ENCODE measurements around the gene THUMPD3.

Gene THUMPD3

DNA sequence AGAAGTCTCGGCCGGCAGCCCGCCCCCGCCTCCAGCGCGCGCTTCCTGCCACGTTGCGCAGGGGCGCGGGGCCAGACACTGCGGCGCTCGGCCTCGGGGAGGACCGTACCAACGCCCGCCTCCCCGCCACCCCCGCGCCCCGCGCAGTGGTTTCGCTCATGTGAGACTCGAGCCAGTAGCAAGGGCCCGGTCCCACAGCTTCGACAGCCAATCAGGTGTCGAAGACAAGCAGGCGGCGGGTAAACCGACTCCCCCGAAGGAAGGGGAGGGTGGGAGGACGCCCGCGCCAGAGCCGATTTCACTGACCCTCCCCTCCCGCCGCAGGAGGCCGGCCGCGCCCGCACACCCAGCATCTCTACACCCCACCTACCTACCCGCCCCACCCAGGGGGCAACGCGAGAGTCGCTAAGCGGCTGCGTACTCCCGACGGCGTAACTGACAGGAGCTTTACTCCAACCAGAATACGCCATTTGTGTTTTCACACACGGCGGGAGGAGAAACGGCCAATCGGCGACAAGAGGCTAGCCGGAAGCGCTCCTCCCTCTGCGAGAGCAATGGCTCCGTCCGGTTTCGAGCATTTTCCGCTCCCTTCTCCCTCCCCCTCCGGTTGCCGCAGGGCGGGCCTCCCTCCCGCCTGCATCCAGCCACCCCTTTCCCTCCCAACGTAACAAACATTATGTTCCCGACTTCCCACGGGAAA is 33.9 kb downstream of the THUMPD3 start:
- DNase-seq (ENCODE audit: insufficient read length, low spot score), result peak; percentile 69
- FAIRE-seq, result no peak

DNA sequence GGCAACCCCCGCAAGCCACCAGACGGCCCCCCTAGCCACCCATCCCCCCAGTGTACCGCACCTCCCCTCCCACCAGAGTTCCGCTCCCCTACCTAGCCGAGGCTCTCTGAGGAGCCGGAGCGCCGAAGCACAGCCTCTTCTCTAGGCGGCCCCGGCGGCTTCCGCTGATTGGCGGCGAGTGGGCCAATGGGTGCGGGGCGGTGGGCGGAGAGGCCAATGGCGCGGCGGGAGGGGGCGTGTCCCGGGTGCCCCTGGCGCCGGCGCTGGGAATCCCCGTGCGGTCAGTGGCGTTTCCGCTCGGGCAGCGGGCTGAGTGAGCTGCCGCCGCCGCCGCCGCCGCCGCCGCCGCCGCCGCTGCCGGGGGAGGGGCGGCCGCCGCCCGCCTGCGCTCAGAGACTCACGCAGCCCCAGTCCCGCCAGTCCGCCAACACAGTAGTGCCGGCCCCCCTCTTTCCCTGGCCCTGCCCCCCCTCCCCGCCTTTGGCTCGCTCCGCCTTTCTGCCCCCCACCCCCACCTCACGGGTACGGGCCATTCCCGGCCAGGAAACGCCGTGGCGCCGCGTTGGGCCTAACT is 34.6 kb downstream of the THUMPD3 start, which contains the start of gene SETD5:
Gene SETD5 (plus strand): TSS at position 284 of the 574 bp plus-strand sequence. CDS start 31,324 bp downstream, outside the sequence.
- DNase-seq (ENCODE audit: insufficient read length, low spot score) (peak; percentile 86), FAIRE-seq (peak; percentile 73)

DNA sequence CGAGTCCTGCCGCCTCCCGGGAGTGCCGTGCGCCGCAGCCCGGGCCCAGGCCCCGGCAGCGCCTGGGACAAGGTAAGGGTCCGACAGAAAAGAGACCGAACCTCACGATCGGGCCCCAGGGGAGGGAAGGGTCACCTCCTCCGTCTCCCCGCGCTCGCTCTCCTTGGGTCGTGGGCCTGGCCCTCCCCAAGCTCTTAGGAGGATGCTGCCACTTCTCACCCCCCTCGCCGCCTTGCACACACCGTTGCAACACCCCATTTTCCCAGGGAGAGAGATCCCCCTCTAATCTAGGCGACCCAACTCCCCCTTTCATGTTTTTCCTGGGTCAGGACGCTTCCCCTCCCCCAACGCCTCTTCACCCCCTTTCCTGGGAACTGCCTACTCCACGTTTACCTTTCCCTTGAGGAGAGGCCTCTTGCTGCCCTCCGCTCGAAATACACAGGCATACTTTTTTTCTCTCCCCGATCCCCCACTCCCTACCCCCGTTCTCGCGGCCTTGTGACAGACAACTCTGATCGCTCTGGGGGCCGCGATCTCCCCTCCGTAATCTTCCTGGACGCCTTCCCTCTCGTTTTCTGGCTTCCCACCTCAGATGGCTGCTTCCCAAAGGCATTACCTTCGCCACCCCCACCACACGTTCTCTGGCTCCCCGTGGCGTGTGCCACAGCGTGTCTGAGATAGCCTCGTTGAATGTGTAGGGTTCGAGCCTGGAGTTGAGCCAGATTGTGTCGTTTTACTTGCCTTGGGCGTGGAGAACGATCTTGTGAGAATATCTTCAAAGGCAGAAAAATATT is 35.2 kb downstream of the THUMPD3 start:
- DNase-seq (ENCODE audit: insufficient read length, low spot score), result no peak
- peak; percentile 75 for FAIRE-seq

DNA sequence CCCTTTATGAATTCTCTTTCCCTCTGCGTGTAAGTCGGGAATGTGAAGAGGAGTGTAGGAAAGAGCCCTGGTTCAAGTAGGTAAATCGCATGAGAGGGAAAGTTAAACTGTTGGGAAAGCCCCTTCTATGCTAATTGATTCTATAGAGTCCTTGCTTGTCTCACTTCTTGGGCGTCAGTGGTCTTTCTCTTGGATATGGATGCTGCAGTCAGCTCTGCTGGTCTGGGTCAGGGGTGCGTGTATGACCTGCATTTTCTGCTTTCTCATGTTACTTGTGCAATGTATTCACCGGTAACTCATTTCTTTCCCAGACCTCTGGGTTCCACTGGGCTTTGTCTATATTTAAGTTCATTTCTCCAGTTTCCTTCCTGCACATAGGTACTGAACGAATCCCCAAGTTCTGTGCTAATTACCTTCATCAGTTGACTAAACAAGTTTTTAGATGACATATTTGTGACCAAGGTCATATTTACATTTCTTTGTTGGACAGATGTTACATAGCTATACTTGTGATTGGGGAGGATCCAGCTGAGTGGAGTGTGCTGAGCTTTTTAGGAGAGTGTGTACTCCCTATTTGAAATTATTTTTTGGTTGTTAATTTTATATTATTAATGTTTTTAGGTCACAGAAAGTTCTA is 36.0 kb downstream of the THUMPD3 start:
- DNase-seq (ENCODE audit: insufficient read length, low spot score) (no peak), FAIRE-seq (no peak)

DNA sequence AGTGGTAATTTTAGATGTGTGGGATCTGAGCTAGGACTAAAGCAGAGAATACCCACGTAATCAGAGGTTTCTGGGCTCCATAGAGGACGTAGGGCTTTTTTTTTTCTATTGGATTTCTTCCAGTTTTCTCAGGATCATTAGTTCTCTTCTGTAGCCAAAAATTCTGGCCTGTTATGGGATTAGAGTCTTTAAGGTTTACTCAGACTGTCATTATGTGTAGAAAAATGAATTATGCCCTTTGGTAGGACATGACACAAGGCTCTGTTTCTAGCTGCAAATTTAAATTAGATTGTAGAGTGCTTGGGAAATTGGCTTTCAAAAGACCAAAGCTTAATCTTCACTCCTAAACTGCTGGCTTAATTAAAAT is 36.5 kb downstream of the THUMPD3 start:
- peak; percentile 4 for FAIRE-seq
- no peak for DNase-seq (ENCODE audit: insufficient read length, low spot score)

DNA sequence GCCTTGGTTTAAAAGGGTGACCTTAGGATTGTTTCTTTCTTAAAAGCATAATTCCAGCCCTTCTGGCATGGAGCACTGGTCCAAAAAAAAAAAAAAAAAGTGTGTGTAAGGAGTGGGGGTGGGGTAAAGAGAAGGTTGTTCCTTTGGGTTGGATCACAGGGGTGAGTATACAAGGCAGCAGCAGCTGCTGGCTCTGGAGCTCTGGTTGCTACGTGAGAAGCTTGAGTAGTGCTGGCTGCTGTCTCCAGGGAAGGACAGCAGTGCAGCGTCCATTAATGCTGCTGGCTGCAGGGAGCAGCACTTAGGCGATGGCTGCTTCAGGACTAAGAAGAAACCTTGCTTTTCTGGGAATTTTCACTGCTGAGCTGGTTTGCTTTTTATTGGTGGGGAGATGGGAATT is 36.9 kb downstream of the THUMPD3 start:
- FAIRE-seq (peak; percentile 18), DNase-seq (ENCODE audit: insufficient read length, low spot score) (no peak)

DNA sequence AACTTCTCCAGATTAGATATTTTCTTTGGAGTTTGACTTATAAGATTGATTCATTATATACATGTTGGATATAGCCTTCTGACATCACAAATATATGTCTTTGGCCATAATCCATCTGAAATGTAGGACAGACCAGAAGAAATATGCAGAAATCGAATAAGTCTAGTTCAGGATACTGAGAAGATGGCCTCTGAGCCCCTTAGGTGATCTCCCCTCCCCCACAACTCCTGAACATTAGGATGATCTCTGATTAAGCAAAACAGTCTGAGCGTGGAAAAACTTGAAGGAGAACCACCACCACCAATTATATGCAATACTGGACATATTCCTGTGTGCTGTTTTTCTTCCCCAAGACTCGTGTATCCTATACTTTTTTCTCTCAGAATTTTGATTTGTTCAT is 37.8 kb downstream of the THUMPD3 start:
- DNase-seq (ENCODE audit: insufficient read length, low spot score), result no peak
- FAIRE-seq, result no peak

DNA sequence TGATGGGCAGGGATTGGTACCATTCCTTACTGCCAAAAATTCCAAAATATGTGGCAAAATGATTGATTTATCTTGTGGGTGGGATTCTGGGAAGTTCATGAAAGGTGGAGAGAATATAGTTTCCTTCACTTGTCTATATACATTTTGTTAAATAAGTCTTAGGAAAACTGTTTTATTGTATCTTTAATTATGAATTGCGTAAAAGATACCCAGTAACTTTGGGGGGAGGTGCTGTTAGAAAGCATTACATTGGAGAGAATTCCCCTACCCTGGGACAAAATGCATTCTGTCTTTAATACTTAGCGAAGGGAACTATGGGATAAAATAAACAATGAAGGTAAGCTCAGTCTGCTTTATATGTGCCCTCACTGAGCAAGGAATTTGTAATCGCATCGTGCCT is 39.1 kb downstream of the THUMPD3 start:
- FAIRE-seq (no peak), DNase-seq (ENCODE audit: insufficient read length, low spot score) (no peak)

DNA sequence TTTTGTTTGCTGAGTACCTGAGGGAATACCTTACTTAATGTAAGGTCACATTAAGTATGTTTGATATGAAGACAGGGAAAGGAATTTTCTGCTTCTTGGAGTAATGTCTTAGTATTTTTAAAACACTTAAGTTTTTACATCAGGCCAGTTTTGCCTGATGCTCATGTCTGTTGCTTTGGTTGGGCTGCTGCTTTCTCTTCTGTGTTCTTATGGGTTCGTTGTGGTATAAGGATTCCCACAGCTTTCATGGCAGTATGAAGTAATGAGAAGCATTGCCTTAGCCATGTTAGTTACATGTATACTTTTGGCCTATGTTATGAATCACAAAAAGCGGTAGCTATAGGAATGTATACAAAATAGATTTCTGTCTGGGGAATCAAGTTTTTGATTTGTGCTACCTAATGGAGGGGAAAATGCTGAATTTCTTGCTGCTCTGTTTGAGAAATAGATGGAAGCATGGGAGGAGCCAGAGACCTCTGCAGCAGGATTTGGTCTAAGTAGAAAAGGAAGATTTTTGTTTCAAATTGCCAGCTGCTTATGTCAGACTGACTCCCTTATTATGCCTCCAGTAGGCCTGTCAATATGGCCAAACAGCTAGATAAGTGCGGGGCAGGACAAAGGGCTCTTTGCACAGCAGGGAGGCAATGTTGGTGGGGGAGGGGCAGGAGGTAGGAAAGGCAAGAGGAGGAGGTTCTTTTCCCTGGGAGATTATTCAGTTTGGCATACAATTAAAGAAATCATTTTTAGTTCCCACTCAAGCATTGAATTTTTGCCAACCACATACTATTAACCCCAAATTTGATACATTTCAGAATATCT is 39.8 kb downstream of the THUMPD3 start:
- no peak for FAIRE-seq
- DNase-seq (ENCODE audit: insufficient read length, low spot score), result no peak

DNA sequence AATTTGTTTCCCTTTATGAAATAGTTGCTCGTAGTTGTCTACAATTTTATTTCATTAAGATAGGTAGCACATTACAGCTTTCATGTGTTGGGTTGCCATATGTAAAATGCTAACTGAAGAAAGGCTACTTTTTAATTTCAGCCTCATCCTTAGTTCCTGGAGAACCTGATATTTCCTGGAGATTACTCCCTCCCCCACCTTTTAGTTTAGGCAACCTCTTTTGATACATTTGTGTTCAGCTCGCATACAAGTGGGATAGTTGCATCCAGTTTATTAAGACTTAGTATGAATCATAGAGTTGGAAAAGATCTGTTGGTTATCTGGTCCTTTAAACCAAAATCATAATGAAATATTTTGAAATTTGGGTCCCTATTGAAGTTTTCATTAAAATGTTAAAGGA is 40.6 kb downstream of the THUMPD3 start:
- DNase-seq (ENCODE audit: insufficient read length, low spot score), result no peak
- no peak for FAIRE-seq

DNA sequence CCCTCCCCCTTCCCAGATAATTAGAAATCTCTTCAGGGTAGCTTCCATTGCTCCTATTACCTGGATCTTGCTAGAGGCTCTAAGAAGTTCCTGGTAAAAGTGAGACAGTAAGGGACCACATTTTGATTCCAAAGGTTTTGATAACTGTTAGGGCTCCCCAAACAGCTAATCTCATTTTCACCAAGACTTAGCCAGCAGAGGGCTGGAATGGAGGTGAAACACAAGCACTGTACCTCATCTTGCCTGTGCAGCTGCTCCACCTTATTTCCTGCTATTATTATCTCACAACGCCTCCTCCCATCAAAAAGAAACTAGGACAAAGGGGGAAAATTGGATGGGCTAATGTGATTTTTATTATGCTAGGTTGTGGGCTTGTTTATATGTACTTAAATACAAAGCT is 41.8 kb downstream of the THUMPD3 start:
- FAIRE-seq, result no peak
- DNase-seq (ENCODE audit: insufficient read length, low spot score), result no peak

DNA sequence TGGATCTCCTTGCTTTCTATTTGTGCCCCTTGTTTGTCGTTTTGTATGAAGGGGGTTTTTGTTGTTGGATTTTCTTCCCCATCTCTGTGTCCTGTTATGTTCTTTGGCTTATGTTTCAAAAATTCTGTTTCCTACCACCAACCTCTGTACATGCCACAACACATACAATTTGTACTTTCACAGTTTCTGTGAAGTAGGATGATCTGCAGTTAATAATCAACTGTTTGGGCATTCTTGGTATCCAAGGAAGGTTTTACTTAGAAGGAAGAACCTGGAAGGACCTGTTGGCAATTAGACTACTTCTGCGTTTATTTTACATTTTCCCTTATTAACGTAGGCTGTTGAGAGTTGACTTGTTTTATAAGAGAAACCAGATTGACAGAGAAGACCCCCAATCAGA is 42.9 kb downstream of the THUMPD3 start:
- FAIRE-seq, result no peak
- no peak for DNase-seq (ENCODE audit: insufficient read length, low spot score)

DNA sequence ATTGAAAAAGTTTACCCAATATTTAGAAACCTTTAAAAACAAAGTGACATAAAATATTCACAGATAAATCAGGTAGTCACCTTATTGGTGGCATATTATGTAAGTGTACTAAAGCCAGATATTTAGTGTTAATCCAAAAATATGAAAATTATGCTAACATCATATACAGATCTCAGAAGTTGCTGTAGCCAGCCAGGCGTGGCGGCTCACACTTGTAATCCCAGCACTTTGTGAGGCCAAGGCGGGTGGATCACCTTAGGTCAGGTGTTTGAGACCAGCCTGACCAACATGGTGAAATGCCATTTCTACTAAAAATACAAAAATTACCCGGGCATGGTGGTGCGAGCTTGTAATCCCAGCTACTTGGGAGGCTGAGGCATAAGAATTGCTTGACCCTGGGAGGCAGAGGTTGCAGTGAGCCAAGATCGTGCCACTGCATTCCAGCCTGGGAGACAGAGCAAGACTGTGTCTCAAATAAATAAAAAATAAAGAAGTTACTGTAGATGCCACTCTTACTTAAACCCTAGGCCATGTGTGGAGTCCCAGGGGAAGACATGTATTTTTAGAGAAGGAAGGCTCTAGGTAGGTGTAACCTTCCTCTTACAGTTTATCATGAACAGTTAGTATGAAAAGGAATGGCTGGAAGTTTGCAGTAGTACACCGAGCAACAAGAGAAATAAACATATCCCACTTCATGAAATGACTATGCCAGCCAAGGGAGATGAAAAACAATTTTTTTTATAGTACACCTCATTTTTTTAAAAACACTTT is 44.2 kb downstream of the THUMPD3 start:
- FAIRE-seq (no peak), DNase-seq (ENCODE audit: insufficient read length, low spot score) (no peak)

DNA sequence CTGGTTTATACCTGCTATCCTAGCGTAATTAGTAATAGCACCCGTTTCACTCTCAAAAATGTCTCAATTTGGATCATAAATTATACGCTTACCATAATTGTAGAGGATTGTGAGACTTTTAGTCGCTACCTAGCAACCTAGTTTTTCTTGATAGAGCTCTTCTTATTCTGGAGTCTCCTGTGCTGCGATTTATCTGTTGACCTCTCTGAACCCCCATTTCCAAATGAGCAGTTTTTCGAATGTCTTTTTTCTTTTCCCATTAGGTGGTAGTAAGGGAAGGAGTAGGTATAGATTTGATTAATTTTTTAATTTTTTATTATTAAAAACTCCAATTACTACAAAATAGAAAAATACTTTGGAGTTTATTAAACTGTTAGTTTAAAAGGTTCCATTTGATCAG is 45.2 kb downstream of the THUMPD3 start:
- no peak for FAIRE-seq
- no peak for DNase-seq (ENCODE audit: insufficient read length, low spot score)

DNA sequence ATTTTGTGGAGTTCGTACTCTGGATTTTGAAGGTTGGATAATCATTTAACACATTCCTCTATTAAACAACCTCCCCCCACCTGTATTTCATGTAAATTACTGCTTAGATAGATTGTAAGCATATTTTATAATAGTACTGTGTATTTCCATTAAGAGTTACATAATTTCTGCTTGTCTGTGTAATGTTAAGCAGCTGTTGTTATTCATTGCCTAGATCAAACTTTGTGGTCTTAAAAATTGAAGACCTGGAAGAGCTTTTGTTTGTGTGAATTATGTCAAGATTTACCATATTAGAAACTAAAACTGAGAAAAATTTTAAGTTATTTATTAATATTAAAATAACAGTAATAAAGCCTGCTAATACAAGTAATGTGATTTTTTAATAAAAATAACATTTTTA is 45.7 kb downstream of the THUMPD3 start:
- no peak for DNase-seq (ENCODE audit: insufficient read length, low spot score)
- no peak for FAIRE-seq

DNA sequence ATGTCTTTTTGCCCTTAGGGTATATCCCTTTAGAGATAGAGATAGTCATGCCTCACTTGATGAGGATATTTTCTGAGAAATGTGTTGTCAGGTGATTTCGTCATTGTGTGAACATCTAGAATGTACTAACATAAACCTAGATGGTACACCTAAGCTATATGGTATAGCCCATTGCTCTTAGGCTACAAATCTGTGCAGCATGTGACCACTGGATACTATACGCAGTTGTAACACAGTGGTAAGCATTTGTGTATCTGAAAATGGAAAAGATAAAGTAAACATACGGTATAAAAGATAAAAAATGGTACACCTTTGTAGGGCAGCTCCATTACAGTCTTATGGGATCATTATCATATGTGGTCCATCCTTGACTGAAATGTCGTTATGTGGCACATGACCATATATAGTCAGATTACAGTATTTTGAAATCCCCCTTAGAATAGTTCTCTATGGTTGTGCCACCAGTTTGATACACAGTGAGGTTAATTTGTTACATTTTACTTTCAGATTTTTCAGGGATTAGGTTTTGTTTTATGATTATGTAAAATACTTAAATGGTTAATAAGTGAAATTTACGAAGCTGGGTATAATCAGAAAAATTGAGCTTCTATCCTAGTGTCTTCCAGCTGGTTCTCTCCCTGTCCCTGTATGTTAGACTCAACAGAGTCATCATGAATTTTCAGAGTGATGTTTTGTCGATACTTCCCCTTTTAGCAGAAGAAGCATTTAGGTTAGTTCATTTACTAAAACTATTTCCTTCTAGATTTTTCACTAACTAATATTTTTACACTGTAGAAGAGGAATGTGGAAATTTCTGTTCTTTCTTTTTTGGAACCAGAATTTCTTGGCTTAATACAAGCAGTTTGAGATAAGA is 47.4 kb downstream of the THUMPD3 start:
- no peak for FAIRE-seq
- DNase-seq (ENCODE audit: insufficient read length, low spot score), result no peak

DNA sequence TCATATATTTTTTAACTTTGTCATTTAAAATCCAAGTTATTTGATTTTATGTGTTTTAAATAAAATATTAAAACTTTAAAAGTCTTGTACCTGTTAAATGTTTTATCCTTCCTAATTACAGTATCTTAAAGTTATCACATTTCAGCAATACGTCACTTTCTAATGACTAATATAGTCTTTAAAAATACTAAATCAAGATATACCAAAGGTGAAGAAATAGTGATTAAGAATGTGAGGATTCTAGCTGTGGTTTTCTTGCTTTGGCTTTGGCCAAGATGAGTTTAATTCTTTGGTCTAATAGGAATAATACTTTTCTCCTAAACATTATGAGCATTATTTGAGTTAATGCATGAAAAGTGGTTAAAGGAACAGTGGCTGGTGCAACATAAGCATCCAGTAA is 48.4 kb downstream of the THUMPD3 start:
- FAIRE-seq (no peak), DNase-seq (ENCODE audit: insufficient read length, low spot score) (no peak)

DNA sequence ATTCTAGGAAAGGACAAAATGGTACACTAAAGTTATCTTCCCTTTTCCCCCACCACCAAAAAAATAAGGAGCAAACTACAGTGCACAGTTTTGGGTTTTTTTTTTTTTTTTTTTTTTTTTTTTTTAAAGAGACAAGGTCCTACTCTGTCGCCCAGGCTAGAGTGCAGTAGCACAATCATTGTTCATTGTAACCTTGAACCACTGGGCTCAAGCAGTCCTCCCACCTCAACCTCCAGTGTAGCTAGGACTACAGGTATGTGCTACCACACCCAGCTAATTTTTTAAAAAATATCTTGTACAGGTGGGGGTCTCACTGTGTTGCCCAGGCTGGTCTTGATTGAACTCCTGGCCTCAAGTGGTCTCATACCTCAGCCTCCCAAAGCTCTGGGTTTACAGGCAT is 49.4 kb downstream of the THUMPD3 start:
- no peak for DNase-seq (ENCODE audit: insufficient read length, low spot score)
- FAIRE-seq, result no peak

DNA sequence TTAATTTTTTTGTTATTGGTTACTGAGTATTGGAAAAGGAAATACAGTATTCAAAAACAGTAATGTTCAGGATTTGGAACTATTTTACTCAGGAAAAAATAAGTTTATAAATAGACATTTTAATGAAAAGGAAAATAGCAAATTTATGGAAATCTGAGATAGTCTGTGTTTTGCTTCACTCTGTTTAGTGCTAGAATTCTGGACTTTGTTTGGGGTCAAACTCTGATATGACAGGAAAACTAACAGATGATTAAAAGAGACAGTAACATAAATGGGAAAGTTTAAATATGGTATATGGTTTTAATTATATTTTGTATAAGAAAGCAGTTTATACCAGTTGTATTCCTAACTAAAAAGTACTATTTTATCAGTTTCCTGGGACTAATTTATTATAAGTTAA is 52.0 kb downstream of the THUMPD3 start:
- no peak for FAIRE-seq
- DNase-seq (ENCODE audit: insufficient read length, low spot score), result no peak
